T-cell (primary cell): ENCODE results near the gene GPS2. TPM values are rescaled to one million over a fixed set of nuclear protein-coding genes. Genes with fewer than 3 reads are reported as not detected.

Source experiments
- ATAC-seq, 4 experiments: fragments of 200-7000 bp in 3 of 4; fragments of 150-1000 bp in 1 of 4; cut with Tn5 transposase; replicated peaks in 1 of 4; 1 replicate in 3 of 4; 2 replicates in 1 of 4; pipeline ENCODE4 v1.10.0; 2021; ENCODE audit warnings: moderate library complexity in 3 of 4, mild to moderate bottlenecking in 2 of 4, moderate number of reproducible peaks in 1 of 4
- CTCF ChIA-PET, 2 donors: fragments of 300-600 bp; sonication (Branson Sonifier 250); formaldehyde crosslinking; loops; one replicate each; lab custom pipeline; 2022; ENCODE audit warnings: antibody characterized with exemption in 2 of 2; lab: Charles Lee
- POLR2A ChIA-PET, 2 donors: fragments of 300-600 bp; sonication (Branson Sonifier 250); formaldehyde crosslinking; loops; one replicate each; lab custom pipeline; 2022; ENCODE audit warnings: antibody characterized with exemption in 2 of 2; lab: Charles Lee
- DNase-seq, 35 experiments: peaks; one replicate each; pipeline versions ENCODE4 v3.0.0 to v3.0.0-alpha.2; 2013 to 2023
- H3K27ac ChIP-seq: one replicate; pipeline ENCODE4 v1.5.1; 2013; ENCODE audit warnings: low read length
- H3K27me3 ChIP-seq, 2 experiments: replicated peaks in 1 of 2; 1 replicate in 1 of 2; 2 replicates in 1 of 2; pipeline versions ENCODE4 v1.6.1 to v1.7.0; 2013; ENCODE audit warnings: low read length in 1 of 2, mixed read lengths in 1 of 2; ENCODE audit not compliant: control insufficient read depth in 2 of 2, insufficient read depth in 2 of 2; ENCODE audit errors: extremely low read depth in 1 of 2
- H3K36me3 ChIP-seq, 2 donors: 1 replicate in 1 of 2; 2 replicates in 1 of 2; pipeline versions ENCODE4 v1.6.1 to v1.7.0; 2013; ENCODE audit warnings: low read length in 1 of 2; ENCODE audit not compliant: control insufficient read depth in 2 of 2, insufficient read depth in 1 of 2; ENCODE audit errors: extremely low read depth in 1 of 2
- H3K4me1 ChIP-seq, 2 experiments: 1 replicate in 1 of 2; 2 replicates in 1 of 2; pipeline versions ENCODE4 v1.6.1 to v1.7.0; 2013; ENCODE audit warnings: low read length in 2 of 2, mixed read lengths in 1 of 2; ENCODE audit not compliant: insufficient read depth in 2 of 2, control insufficient read depth in 1 of 2; ENCODE audit errors: extremely low read depth in 1 of 2
- H3K4me3 ChIP-seq, 2 donors: 1 replicate in 1 of 2; 2 replicates in 1 of 2; pipeline versions ENCODE4 v1.5.1 to v1.7.0; 2013; ENCODE audit warnings: mild to moderate bottlenecking in 2 of 2, low read length in 1 of 2, moderate library complexity in 1 of 2; ENCODE audit not compliant: control insufficient read depth in 1 of 2; ENCODE audit errors: extremely low read depth in 1 of 2
- H3K9me3 ChIP-seq: 2 replicates; pipeline ENCODE4 v1.7.0; 2013
- H3K27ac Mint-ChIP-seq, 2 donors: one replicate each; pipeline ENCODE4 v1.8.0; 2020 to 2021; ENCODE audit warnings: mild to moderate bottlenecking in 2 of 2, mixed read lengths in 2 of 2
- H3K27me3 Mint-ChIP-seq, 2 donors: one replicate each; pipeline ENCODE4 v1.8.0; 2021 to 2022; ENCODE audit warnings: mixed read lengths in 2 of 2
- H3K36me3 Mint-ChIP-seq: one replicate; pipeline ENCODE4 v1.8.0; 2021; ENCODE audit warnings: mixed read lengths
- H3K4me1 Mint-ChIP-seq, 3 donors: one replicate each; pipeline ENCODE4 v1.8.0; 2020 to 2022; ENCODE audit warnings: mixed read lengths in 3 of 3, mild to moderate bottlenecking in 1 of 3
- H3K4me3 Mint-ChIP-seq, 3 donors: one replicate each; pipeline ENCODE4 v1.8.0; 2020 to 2022; ENCODE audit warnings: mild to moderate bottlenecking in 3 of 3, mixed read lengths in 3 of 3, moderate library complexity in 3 of 3
- H3K9me3 Mint-ChIP-seq, 3 donors: one replicate each; pipeline ENCODE4 v1.8.0; 2020 to 2022; ENCODE audit warnings: mixed read lengths in 3 of 3
- WGBS: methylation state at CpG from one replicate; pipeline ENCODE4 v1.1.5; 2013; ENCODE audit warnings: missing lambda C conversion rate; ENCODE audit not compliant: insufficient coverage; 5-methylcytosine and 5-hydroxymethylcytosine counted together
- total RNA-seq, 35 experiments: library from RNA in 6 of 35; stranded (reverse) in 6 of 35; fragments of 120-200 nt in 1 of 35; gene quantifications; one replicate each; pipeline versions ENCODE4 v1.2.1 to v1.2.4 and lab custom pipeline; 2013 to 2026

GPS2 gene
- total RNA-seq, 5 donors from 2014 or later (not counting 1 experiment from before 2014, with no cell fraction given) = 114 to 129 (median 125) TPM

DNA sequence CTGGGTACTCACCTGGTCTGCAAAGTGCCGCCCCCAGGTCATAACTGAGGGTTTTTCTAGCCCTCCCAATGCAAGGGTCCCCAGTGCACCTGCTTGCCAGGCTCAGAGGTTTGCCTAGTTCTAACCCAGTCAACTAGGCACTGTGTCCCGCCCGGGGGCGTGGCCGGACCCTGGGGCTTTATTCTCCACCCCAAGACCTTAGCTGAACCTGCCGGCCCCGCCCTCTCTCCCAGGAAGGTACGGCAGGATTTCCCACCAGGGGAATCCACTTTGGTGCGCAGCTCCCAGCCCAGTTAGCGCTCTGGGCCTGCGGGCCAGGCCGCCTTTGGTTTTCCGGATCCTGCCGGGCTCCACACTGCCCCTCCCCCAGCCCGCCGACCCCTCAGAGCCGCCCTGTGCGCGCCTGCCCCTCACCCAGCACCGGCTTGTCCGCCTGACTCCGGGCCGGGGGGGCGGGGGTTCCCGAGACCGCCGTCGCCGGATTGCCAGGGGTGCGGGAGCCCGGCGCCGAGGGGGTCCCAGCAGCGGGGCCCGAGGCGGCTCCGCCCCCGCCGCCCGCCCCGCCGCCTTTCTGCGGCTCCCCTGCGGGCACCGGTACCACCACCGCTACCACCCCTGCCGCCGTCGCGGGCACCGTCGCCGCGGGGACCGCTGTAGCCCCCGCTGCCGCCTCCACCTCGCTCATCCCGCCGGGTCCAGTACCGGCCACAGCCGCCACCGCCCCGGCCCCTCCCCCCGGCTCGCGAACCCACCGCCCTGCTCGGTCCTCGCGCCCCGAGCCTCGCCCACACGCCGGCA lies 21.1 kb downstream of the GPS2 start:
- Mint-ChIP-seq H3K36me3 (no peaks in the 10 kb centered on the region), H3K9me3 (no peaks in the 10 kb centered on the region), H3K4me3 (peak overlapping the region; percentile 37 to 68 (median 37)), H3K27ac (no peak overlapping the region), H3K4me1 (peaks cover 19 to 25% (median 21%) of the 10 kb centered on the region in 3 donors), H3K27me3 (peaks cover 0 to 36% of the 10 kb centered on the region in 2 donors)
- no peaks in the 10 kb centered on the region for H3K9me3 ChIP-seq
- H3K4me3 ChIP-seq = peak overlapping the region in 1 of 2 donors; percentile 17
- H3K27me3 ChIP-seq = peaks cover 6 to 74% of the 10 kb centered on the region in 2 experiments
- no peaks in the 10 kb centered on the region for H3K36me3 ChIP-seq
- peak; percentile 5 to 28 (median 8) for ATAC-seq
- ChIA-PET CTCF (no interaction called here), POLR2A (interaction anchor here in 1 of 2 donors (0.7 kb wide), 1 partner anchor 124 kb away, joined by 3 read pairs; no protein-coding TSS in a partner anchor)
- H3K4me1 ChIP-seq = peaks cover 0 to 32% of the 10 kb centered on the region in 2 experiments
- DNase-seq = peak in 3 of 35 experiments; percentile 21 to 50 (median 32)
- 3% methylated on average over 73 of the region's 75 CpGs for WGBS
- H3K27ac ChIP-seq = no peak overlapping the region

DNA sequence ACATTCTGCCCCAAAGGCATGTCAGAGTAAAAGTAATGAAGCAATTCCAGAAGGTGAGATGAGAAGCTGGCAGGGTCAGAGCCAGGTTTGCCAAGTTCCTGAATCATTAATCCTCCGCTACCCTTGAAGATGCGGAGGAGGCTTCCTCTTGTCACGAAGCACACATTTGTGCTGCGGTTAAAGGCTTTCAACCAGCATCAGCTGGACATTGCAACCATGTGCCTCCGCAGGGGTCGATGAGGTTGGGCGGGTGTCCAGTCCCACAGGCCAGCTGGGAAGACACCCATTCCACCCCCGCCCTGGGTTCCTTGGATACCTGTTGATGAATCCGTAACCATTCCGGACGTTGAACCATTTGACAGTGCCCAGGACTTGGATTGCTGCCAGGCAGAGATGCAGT lies 22.0 kb downstream of the GPS2 start:
- Mint-ChIP-seq H3K27me3 (peaks cover 4 to 38% of the 10 kb centered on the region in 2 donors), H3K9me3 (no peaks in the 10 kb centered on the region), H3K27ac (no peak overlapping the region), H3K4me3 (peak overlapping the region in 1 of 3 donors; percentile 68), H3K4me1 (peaks cover 19 to 25% (median 21%) of the 10 kb centered on the region in 3 donors), H3K36me3 (no peaks in the 10 kb centered on the region)
- DNase-seq (no peak), ATAC-seq (no peak)
- ChIA-PET POLR2A (interaction anchor here (0.6 to 0.7 kb wide), 2 partner anchors 123 to 180 kb away, joined by 3 to 5 read pairs; no protein-coding TSS in a partner anchor), CTCF (interaction anchor here (0.5 to 0.6 kb wide), 2 partner anchors 11 to 241 kb away, joined by 3 to 4 read pairs; no protein-coding TSS in a partner anchor)
- no peaks in the 10 kb centered on the region for H3K9me3 ChIP-seq
- no peaks in the 10 kb centered on the region for H3K36me3 ChIP-seq
- H3K4me1 ChIP-seq = peaks cover 0 to 32% of the 10 kb centered on the region in 2 experiments
- H3K27me3 ChIP-seq = peaks cover 6 to 77% of the 10 kb centered on the region in 2 experiments
- WGBS = 96% methylated on average over 7 of the region's 11 CpGs
- H3K4me3 ChIP-seq = no peak overlapping the region
- H3K27ac ChIP-seq = no peak overlapping the region

- Mint-ChIP-seq H3K36me3 (no peaks in the 10 kb centered on the region), H3K27ac (no peak overlapping the region), H3K4me3 (peak overlapping the region in 1 of 3 donors; percentile 68), H3K4me1 (peaks cover 19 to 25% (median 21%) of the 10 kb centered on the region in 3 donors), H3K27me3 (peaks cover 7 to 41% of the 10 kb centered on the region in 2 donors), H3K9me3 (no peaks in the 10 kb centered on the region)
- no peak for DNase-seq
- Histone ChIP-seq H3K4me3 (no peak overlapping the region), H3K4me1 (peaks cover 0 to 32% of the 10 kb centered on the region in 2 experiments), H3K9me3 (no peaks in the 10 kb centered on the region), H3K36me3 (no peaks in the 10 kb centered on the region), H3K27ac (no peak overlapping the region), H3K27me3 (peaks cover 6 to 80% of the 10 kb centered on the region in 2 experiments)
- ChIA-PET CTCF (interaction anchor here in 1 of 2 donors (0.6 kb wide), 1 partner anchor 241 kb away, joined by 3 read pairs; no protein-coding TSS in a partner anchor), POLR2A (no interaction called here)
- no peak for ATAC-seq
- WGBS = 42% methylated on average over 2 of the region's 6 CpGs
Observed at GRCh38 chr17:7292729-7293128, 22.4 kb downstream of the GPS2 start.

DNA sequence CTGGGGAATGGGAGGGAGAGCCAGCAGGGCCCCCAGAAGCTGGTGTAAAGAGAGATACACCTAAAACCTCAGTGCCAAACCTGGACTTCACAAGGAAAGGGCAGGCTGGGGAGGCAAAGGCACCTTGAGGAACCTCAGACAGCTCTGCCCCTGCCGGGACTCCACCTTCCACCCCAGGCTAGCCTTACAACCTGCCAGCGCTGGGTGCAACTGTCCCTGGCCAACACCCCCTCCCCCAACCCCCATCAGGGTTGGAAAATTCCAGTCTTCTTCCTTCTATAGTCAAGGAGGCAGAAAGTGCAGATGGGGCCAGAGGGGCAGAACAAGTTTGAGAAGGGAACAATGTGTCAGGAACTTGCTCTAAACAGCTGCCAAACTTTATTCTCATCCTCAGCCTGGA lies 23.0 kb downstream of the GPS2 start:
- Histone ChIP-seq H3K9me3 (no peaks in the 10 kb centered on the region), H3K4me3 (no peak overlapping the region), H3K27me3 (peaks cover 6 to 83% of the 10 kb centered on the region in 2 experiments), H3K4me1 (peaks cover 0 to 32% of the 10 kb centered on the region in 2 experiments), H3K27ac (no peak overlapping the region), H3K36me3 (no peaks in the 10 kb centered on the region)
- no peak overlapping the region for H3K27ac Mint-ChIP-seq
- WGBS = 88% methylated on average over 1 of the region's 2 CpGs
- no peak for ATAC-seq
- no peak overlapping the region for H3K4me3 Mint-ChIP-seq
- no peaks in the 10 kb centered on the region for H3K9me3 Mint-ChIP-seq
- DNase-seq = no peak
- H3K27me3 Mint-ChIP-seq = peaks cover 7 to 41% of the 10 kb centered on the region in 2 donors
- CTCF ChIA-PET = interaction anchor here in 1 of 2 donors (0.6 kb wide), 1 partner anchor 240 kb away, joined by 3 read pairs; no protein-coding TSS in a partner anchor
- peaks cover 19 to 25% (median 21%) of the 10 kb centered on the region in 3 donors for H3K4me1 Mint-ChIP-seq
- H3K36me3 Mint-ChIP-seq = no peaks in the 10 kb centered on the region
- POLR2A ChIA-PET = no interaction called here

- WGBS = 72% methylated on average over 10 of the region's 11 CpGs
- ChIA-PET CTCF (interaction anchor here in 1 of 2 donors (0.6 kb wide), 1 partner anchor 390 kb away, joined by 6 read pairs; no protein-coding TSS in a partner anchor), POLR2A (no interaction called here)
- DNase-seq (no peak), ATAC-seq (no peak)
- no peaks in the 10 kb centered on the region for H3K9me3 ChIP-seq
- H3K27me3 ChIP-seq = peaks cover 4 to 81% of the 10 kb centered on the region in 2 experiments
- Mint-ChIP-seq H3K27me3 (peaks cover 7 to 37% of the 10 kb centered on the region in 2 donors), H3K36me3 (no peaks in the 10 kb centered on the region), H3K4me3 (no peak overlapping the region), H3K9me3 (no peaks in the 10 kb centered on the region), H3K4me1 (peaks cover 12 to 15% (median 14%) of the 10 kb centered on the region in 3 donors), H3K27ac (peak overlapping the region in 1 of 2 donors; percentile 28)
- no peaks in the 10 kb centered on the region for H3K36me3 ChIP-seq
- H3K27ac ChIP-seq = no peak overlapping the region
- no peak overlapping the region for H3K4me3 ChIP-seq
- peaks cover 0 to 20% of the 10 kb centered on the region in 2 experiments for H3K4me1 ChIP-seq
Observed at GRCh38 chr17:7290685-7291084, 24.5 kb downstream of the GPS2 start.

GRCh38 chr17:7290166-7290565 lies 25.0 kb downstream of the GPS2 start:
- peaks cover 4 to 81% of the 10 kb centered on the region in 2 experiments for H3K27me3 ChIP-seq
- DNase-seq (no peak), ATAC-seq (no peak)
- no peak overlapping the region for H3K27ac Mint-ChIP-seq
- ChIA-PET POLR2A (no interaction called here), CTCF (interaction anchor here in 1 of 2 donors (0.6 kb wide), 1 partner anchor 390 kb away, joined by 6 read pairs; no protein-coding TSS in a partner anchor)
- H3K36me3 ChIP-seq = no peaks in the 10 kb centered on the region
- WGBS = 89% methylated on average over 7 of the region's 19 CpGs
- no peaks in the 10 kb centered on the region for H3K36me3 Mint-ChIP-seq
- H3K4me1 ChIP-seq = peaks cover 0 to 14% of the 10 kb centered on the region in 2 experiments
- H3K4me1 Mint-ChIP-seq = peaks cover 9 to 12% (median 9%) of the 10 kb centered on the region in 3 donors
- H3K27ac ChIP-seq = no peak overlapping the region
- H3K4me3 ChIP-seq = no peak overlapping the region
- peaks cover 7 to 37% of the 10 kb centered on the region in 2 donors for H3K27me3 Mint-ChIP-seq
- H3K9me3 ChIP-seq = no peaks in the 10 kb centered on the region
- H3K9me3 Mint-ChIP-seq = no peaks in the 10 kb centered on the region
- H3K4me3 Mint-ChIP-seq = no peak overlapping the region
